Transverse colon (tissue), 4 donors: ENCODE results near the gene SIAE. TPM values are rescaled to one million over a fixed set of nuclear protein-coding genes. Genes with fewer than 3 reads are reported as not detected.

ENCODE experiments used
- DNase-seq: peaks from one replicate; pipeline ENCODE4 v3.0.0-alpha.2; 2019
- H3K27ac ChIP-seq, 4 donors: fragments of 200-600 bp; sonication (generic); 2 replicates each; pipeline ENCODE4 v1.5.1; 2016 to 2018; ENCODE audit warnings: inconsistent platforms in 4 of 4
- H3K27me3 ChIP-seq: fragments of 200-600 bp; sonication (generic); 2 replicates; pipeline ENCODE4 v1.5.1; 2017; ENCODE audit warnings: inconsistent platforms
- H3K36me3 ChIP-seq, 4 donors: fragments of 200-600 bp; sonication (generic); 2 replicates each; pipeline ENCODE4 v1.5.1; 2017 to 2019; ENCODE audit warnings: inconsistent platforms in 4 of 4
- H3K4me1 ChIP-seq, 4 donors: fragments of 200-600 bp; sonication (generic); 2 replicates each; pipeline ENCODE4 v1.5.1; 2017 to 2020; ENCODE audit warnings: inconsistent platforms in 4 of 4
- H3K4me3 ChIP-seq, 4 donors: fragments of 200-600 bp; sonication (generic); 1 replicate in 1 of 4; 2 replicates in 3 of 4; pipeline versions ENCODE4 v1.5.1 to v1.6.1; 2017 to 2019; ENCODE audit warnings: inconsistent platforms in 4 of 4
- H3K9me3 ChIP-seq, 2 donors: fragments of 200-600 bp; sonication (generic); 2 replicates each; pipeline ENCODE4 v1.5.1; 2017 to 2019; ENCODE audit warnings: inconsistent platforms in 2 of 2
- EP300 ChIP-seq: sonication (generic); formaldehyde crosslinking; IDR thresholded peaks from one replicate; pipeline ENCODE4 v1.6.1; 2017; ENCODE audit warnings: antibody characterized with exemption, low read depth
- POLR2A ChIP-seq: fragments of 450-650 bp; IDR thresholded peaks from one replicate; pipeline ENCODE4 v1.6.1; 2016; ENCODE audit warnings: antibody characterized with exemption, mild to moderate bottlenecking, moderate library complexity
- POLR2AphosphoS5 ChIP-seq, 3 donors: sonication (generic); formaldehyde crosslinking; IDR thresholded peaks; one replicate each; pipeline ENCODE4 v1.6.1; 2016; ENCODE audit warnings: antibody characterized with exemption in 3 of 3
- WGBS, 2 donors: methylation state at CpG; one replicate each; pipeline ENCODE4 v1.1.5; 2018; ENCODE audit warnings: low coverage in 1 of 2; 5-methylcytosine and 5-hydroxymethylcytosine counted together
- in situ Hi-C, 4 donors: fragments of 200-750 bp; cut with MboI; loops; one replicate each; pipeline versions ENCODE4 v1.15.0 to v1.15.1; 2017; ENCODE audit warnings: low sequenced_read_pairs in 3 of 4, low pct_ligation_motif_present in 1 of 4, low pct_unique_long_range_greater_than_20kb in 1 of 4
- intact Hi-C: fragments of 100-400 bp; cut with DNase I; formaldehyde crosslinking; loops from one replicate; pipeline ENCODE4 v1.15.1; 2023; ENCODE audit warnings: low total_unique reads
- total RNA-seq, 4 donors: library from RNA; depleted of rRNA; stranded (reverse); fragments of >200 nt; gene quantifications; one replicate each; pipeline ENCODE4 v1.1.0, GENCODE V29; 2016
- TF ChIP-seq, protein P1 (sequence below), 5 experiments: fragments of 200-600 bp in 3 of 5; fragments of 450-650 bp in 2 of 5; sonication (generic) in 3 of 5; IDR thresholded peaks; 1 replicate in 2 of 5; 2 replicates in 3 of 5; pipeline ENCODE4 v1.5.1; 2016 to 2017; ENCODE audit warnings: antibody characterized with exemption in 5 of 5, inconsistent platforms in 3 of 5, mild to moderate bottlenecking in 2 of 5, moderate library complexity in 1 of 5

SIAE gene
- total RNA-seq, 4 donors from 2014 or later: 38.4 to 183 (median 81.2) TPM

GRCh38 chr11:124618863-124619262 is 54.7 kb downstream of the SIAE start:
- WGBS, 2 donors: 74 to 82% methylated on average over 4 to 5 of the region's 5 CpGs
- in situ Hi-C loops: no loop called here
- H3K4me1 ChIP-seq: peaks cover 0 to 12% (median 11%) of the 10 kb centered on the region in 4 donors

GRCh38 chr11:124612567-124613246 is 60.8 kb downstream of the SIAE start:
- 78 to 80% methylated on average over 3 to 10 of the region's 10 CpGs for WGBS, 2 donors
- intact Hi-C loops (no loop called here), in situ Hi-C loops (no loop called here)
- H3K27me3 ChIP-seq: peaks cover 16% of the 10 kb centered on the region
- H3K27ac ChIP-seq: no peak overlapping the region
- H3K36me3 ChIP-seq: no peaks in the 10 kb centered on the region
- TF ChIP-seq, protein P1, sequence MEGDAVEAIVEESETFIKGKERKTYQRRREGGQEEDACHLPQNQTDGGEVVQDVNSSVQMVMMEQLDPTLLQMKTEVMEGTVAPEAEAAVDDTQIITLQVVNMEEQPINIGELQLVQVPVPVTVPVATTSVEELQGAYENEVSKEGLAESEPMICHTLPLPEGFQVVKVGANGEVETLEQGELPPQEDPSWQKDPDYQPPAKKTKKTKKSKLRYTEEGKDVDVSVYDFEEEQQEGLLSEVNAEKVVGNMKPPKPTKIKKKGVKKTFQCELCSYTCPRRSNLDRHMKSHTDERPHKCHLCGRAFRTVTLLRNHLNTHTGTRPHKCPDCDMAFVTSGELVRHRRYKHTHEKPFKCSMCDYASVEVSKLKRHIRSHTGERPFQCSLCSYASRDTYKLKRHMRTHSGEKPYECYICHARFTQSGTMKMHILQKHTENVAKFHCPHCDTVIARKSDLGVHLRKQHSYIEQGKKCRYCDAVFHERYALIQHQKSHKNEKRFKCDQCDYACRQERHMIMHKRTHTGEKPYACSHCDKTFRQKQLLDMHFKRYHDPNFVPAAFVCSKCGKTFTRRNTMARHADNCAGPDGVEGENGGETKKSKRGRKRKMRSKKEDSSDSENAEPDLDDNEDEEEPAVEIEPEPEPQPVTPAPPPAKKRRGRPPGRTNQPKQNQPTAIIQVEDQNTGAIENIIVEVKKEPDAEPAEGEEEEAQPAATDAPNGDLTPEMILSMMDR (IDR thresholded peaks at IDR 0.05): no peak
- no peak for TF ChIP-seq EP300
- no peak for TF ChIP-seq POLR2AphosphoS5 (IDR thresholded peaks at IDR 0.05)
- H3K4me1 ChIP-seq: no peaks in the 10 kb centered on the region
- no peak overlapping the region for H3K4me3 ChIP-seq
- DNase-seq: no peak
- H3K9me3 ChIP-seq: no peaks in the 10 kb centered on the region

More at GRCh38 chr11:124618863-124619262, 54.7 kb downstream of the SIAE start:
- intact Hi-C loops: no loop called here
- Histone ChIP-seq H3K4me3 (no peak overlapping the region), H3K36me3 (no peaks in the 10 kb centered on the region), H3K27ac (no peak overlapping the region), H3K9me3 (no peaks in the 10 kb centered on the region), H3K27me3 (peaks cover 11% of the 10 kb centered on the region)
- DNase-seq: no peak
- TF ChIP-seq, protein P1 (IDR thresholded peaks at IDR 0.05): no peak
- TF ChIP-seq EP300 (no peak), POLR2AphosphoS5 (IDR thresholded peaks at IDR 0.05) (no peak), POLR2A (no peak)

DNA sequence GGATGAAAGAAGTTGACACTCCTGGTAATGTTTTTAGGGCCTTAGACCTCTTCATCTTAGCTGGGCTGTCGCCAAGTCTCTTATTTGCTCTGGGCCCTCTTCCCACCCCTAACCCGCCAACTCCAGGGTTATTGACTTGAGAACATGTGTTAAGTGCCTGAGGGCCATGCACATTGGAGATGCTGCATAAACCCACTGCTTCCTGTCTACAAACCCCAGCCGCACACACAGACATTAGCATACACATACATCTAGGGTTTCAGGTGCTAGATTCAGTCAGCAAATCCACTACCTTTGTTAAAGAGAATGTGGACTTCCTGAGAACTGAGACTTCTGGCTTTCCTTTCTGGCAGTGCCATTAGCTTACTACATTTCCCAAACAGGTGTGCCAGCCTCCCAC is 61.5 kb downstream of the SIAE start:
- Histone ChIP-seq H3K9me3 (no peaks in the 10 kb centered on the region), H3K4me3 (no peak overlapping the region), H3K4me1 (no peaks in the 10 kb centered on the region), H3K36me3 (no peaks in the 10 kb centered on the region), H3K27me3 (peaks cover 16% of the 10 kb centered on the region), H3K27ac (no peak overlapping the region)
- TF ChIP-seq POLR2AphosphoS5 (IDR thresholded peaks at IDR 0.05): no peak
- TF ChIP-seq, protein P1 (IDR thresholded peaks at IDR 0.05): no peak
- no peak for TF ChIP-seq EP300
- no peak for TF ChIP-seq POLR2A
- 61 to 64% methylated on average over 2 to 3 of the region's 3 CpGs for WGBS, 2 donors
- no peak for DNase-seq
- intact Hi-C loops: no loop called here
- in situ Hi-C loops: no loop called here

DNA sequence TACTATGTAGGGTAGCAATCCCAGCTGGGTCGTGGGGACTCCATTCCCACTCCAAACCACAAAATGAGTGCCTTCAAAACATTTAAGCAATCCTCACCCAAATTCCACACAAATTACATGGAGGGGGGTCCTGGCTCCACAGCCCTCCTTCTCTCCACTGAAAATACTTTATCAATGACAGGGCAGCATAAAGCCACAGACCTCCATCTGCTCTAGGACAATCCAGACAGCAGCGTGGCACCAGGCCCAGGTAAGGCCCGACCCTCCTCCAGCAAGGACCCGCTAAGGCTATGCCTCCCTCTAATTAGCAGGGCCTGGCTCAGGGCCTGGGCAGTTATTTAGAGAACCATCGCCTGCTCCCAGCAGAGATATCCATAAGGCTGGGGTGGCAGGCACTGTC is 62.5 kb downstream of the SIAE start, which contains the start of gene PANX3:
PANX3 (plus strand) TSS at position 365 of the 400 bp plus-strand sequence. CDS start 129 bp downstream, outside the sequence.
- Histone ChIP-seq H3K27me3 (peaks cover 16% of the 10 kb centered on the region), H3K36me3 (no peaks in the 10 kb centered on the region), H3K27ac (no peak within 1 kb of the TSS), H3K4me1 (no peaks in the 10 kb centered on the region), H3K9me3 (no peaks in the 10 kb centered on the region), H3K4me3 (no peak within 1 kb of the TSS)
- no peak for TF ChIP-seq POLR2AphosphoS5 (IDR thresholded peaks at IDR 0.05)
- TF ChIP-seq POLR2A: no peak
- TF ChIP-seq, protein P1 (IDR thresholded peaks at IDR 0.05): no peak
- no peak for TF ChIP-seq EP300
- in situ Hi-C loops (no loop called here), intact Hi-C loops (no loop called here)
- DNase-seq: no peak
- WGBS, 2 donors: 60 to 84% methylated on average over 1 to 5 of the region's 5 CpGs
